HG02610 (cell line): ENCODE data around the gene VCAN.
A peak's percentile ranks its signal among the peaks of the same experiment; 100 is the strongest.

Experiments
- ATAC-seq: cut with Tn5 transposase; IDR thresholded peaks from one replicate; pipeline ENCODE4 v1.9.1; 2021; ENCODE audit warnings: mild to moderate bottlenecking, moderate library complexity; ENCODE audit not compliant: unreplicated experiment

VCAN gene

DNA sequence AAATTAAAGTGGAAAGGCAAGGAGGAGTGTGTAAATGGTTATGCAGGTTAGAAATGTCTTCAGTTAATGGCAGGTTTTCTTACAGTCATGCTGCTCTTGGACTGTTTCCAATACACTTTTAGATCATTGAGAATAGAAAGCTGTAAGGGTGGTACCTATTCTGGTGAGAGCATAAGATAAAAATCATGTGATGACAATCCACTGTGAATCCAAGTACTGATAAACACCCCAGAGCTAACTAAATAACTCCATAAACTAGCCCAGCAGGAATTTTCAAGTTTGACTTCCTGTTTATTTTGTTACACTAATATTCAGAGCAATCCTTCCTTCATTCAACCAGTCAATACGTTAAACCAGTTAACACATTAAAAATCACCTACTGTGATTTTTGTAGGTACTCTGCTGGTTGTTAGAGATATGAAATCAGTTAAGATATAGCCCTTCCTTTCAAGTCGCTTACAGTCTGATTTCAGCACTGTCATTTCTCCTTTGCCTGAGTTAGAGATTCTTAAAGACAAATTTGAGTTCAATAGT is 22.6 kb downstream of the VCAN start:
- no peak for ATAC-seq

DNA sequence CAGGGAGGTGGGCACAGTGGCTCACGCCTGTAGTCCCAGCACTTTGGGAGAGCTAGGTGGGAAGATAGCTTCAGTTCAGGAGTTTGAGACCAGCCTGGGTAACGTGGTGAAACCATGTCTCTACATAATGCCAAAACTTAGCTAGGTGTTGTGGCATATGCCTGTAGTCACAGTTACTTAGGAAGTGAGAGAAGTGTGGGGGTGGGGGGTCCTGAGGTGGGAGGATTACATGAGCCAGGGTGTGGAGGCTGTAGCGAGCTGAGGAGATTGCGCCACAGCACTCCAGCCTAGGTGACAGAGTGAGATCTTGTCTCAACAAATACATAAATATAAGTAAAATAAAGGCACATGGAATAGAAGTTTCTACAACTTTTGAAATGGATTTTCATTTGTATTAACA is 23.1 kb downstream of the VCAN start:
- ATAC-seq, result no peak

DNA sequence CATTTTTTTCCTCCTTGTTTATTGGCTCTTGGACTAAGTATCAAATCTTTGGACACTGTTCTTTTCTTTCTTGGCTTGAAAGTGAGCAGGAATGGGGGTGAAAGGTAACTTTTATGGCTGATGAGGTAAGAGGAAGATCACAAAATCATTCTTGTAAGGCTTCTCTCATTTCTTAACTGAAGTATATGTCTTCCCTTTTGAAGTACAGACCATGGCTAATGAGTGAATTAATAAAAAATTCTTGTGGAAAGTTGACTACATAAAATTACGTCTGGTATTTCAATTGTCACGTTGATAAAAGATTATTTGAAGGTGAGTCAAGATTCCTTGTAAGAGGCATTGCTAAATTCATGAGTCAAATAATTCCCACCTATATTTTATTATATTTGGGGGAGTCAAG is 25.1 kb downstream of the VCAN start:
- ATAC-seq, result no peak

DNA sequence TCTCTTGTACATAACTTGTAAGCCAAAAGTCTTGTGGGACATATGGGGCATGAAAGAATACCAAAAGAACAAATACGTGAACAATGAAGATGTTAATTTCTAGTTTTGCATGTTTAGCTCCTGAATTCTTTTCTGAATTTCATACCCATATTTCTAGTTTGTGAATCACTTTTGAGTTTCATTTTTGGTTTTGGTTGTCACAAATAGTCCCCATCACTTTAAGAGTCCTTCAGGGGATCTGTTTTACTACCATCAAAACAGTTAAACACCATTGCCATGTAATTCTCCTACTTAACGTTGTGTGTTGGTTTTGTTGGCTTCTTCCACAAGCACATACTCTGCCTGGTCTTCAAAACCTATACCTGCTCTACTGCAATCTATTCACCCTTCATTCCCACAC is 27.0 kb downstream of the VCAN start:
- ATAC-seq, result peak; percentile 58

DNA sequence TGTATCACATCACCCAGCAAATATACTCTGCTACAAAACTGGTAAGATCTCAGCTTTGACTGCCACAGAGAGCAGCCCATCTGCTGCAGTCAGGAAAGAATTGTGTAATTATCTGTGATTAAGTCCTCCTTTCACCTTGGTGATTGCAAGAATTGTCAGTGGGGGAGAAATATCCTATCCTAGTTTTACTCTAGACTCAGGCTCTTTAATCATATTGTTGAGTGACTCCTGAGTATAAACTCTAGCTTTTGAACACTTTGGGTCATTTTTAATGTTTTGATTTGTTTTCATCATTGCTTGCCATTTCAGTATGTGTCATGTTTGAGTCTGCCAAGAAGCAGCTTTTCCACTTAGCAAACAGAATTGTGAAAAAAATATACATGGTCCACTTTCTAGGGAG is 32.1 kb downstream of the VCAN start:
- no peak for ATAC-seq

DNA sequence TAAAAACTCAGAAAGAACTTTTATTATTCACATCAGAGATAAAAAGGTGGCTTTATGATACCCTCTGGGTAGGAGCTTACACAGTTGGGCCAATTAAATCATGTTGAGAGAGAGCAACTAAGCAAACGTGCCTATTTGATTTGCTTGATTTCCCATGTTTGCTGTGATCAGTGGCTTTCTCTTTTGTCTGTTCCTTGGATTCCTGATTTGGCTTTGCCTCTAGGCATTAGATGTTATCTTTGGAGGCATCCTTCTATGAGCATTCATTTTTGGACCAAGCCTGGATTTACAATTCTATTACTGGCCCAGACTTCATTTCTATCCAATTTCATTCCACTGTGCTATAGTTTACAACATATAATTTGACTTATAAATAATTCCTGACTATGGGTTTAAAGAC is 35.9 kb downstream of the VCAN start:
- no peak for ATAC-seq

DNA sequence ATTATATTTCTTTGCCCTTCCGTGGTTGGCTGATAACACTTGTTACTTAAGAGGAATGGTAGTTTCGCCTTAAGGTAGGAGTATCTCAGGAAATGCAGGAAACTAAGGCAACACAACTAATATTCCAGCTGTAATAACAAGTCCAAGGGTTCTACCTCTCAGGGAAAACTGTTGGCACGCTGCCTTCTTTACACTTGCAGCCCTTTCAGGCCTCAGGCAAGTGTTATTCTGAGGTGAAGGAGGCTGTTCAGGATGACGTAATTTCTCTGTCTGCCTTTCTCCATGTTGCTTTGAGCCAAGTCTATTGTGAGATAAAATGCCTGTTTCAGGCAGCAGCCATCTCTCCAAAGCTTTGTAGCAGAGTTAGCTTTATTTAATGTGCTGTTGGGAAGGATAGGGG is 38.0 kb downstream of the VCAN start:
- ATAC-seq, result no peak

DNA sequence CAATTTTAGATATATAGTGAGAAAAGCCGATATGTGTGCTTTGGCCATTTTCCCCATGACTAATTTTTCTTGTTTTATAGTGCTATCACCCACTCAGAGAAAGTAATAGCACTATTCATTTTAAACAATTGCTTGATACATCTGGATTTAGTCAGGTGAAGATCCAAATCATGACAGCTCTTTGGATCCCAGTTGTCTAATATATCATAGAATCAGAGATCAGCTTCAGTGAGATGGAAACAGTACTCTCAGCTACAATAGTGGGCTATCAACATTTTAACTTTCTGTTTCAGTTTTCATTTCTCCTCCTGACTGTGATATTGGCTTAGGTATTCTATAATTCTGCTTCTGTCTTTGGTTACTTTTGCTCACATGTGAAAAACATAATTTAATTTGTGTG is 38.7 kb downstream of the VCAN start:
- peak; percentile 79 for ATAC-seq

DNA sequence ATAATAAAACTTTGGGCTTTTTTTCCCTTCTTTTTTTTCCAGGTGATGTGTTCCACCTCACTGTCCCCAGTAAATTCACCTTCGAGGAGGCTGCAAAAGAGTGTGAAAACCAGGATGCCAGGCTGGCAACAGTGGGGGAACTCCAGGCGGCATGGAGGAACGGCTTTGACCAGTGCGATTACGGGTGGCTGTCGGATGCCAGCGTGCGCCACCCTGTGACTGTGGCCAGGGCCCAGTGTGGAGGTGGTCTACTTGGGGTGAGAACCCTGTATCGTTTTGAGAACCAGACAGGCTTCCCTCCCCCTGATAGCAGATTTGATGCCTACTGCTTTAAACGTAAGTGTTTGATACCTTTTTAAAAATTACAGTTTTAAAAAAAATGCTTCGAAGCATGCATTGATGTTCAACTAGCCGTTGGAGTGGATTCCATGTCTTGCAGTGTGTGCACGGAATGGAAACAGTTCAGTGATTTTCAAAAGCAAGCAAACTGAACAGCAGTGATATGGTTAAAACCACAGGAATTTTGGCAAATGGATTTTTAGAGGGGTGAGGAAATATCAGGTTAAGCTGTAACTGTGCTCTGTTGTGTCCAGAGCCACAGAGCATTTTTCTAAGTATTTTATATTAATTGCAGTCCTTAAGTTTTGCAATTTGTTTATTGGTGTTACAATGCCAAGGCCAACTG is 40.7 kb downstream of the VCAN start:
- no peak for ATAC-seq

DNA sequence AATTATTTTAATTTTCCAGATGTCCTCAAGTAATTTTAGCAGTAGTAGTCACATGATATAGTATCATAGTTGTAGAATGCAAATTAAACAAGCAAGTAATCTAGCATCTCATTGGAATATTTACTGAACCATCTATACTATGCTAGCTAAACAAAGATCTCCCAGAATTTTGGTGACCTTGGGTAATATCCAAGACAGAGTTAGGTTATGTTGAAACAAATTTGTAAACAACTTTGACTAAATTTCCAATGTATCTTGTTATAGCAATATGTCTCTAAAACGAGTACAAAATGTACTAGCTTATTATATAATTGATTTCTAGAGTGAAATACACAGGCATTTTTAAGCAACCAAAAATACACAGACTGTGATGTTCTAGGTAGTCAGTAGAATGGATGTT is 41.5 kb downstream of the VCAN start:
- ATAC-seq, result no peak

DNA sequence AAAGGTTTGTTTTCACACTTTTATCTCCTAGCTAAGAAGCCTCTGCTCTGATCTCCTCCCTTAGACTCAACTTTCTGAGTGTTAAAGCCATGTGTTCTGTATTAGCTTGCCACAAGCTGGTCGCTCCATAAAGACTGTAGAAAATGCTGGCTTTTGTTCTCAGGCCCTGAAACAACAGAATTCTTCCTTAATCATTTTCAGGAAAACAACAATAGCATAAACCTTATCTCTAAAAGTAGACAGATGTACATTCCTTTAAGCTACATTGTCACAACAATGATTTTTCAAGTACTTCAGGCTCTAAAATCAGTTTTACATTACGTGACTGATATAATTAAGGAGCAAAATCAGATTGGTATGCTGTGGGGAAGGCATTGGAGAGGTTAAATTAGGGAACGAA is 41.9 kb downstream of the VCAN start:
- no peak for ATAC-seq

DNA sequence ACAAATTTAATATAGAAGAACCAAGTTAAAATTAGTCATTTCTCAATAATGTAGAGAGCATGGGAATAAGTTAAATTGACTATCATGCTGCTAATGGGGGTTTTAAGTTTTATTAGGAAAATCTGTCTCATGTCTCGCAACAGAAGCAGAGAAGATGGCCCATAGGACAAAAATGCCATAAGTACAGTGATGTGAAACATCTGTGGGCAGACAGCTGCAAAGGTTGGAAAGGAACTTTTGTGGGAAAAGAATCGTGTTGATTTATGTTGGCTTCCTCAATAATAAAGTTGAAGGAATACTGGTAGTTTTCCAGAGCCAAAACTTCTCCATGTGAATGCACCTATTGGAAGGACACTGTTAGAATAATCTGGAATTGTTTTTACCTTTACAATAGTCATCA is 44.8 kb downstream of the VCAN start:
- no peak for ATAC-seq

DNA sequence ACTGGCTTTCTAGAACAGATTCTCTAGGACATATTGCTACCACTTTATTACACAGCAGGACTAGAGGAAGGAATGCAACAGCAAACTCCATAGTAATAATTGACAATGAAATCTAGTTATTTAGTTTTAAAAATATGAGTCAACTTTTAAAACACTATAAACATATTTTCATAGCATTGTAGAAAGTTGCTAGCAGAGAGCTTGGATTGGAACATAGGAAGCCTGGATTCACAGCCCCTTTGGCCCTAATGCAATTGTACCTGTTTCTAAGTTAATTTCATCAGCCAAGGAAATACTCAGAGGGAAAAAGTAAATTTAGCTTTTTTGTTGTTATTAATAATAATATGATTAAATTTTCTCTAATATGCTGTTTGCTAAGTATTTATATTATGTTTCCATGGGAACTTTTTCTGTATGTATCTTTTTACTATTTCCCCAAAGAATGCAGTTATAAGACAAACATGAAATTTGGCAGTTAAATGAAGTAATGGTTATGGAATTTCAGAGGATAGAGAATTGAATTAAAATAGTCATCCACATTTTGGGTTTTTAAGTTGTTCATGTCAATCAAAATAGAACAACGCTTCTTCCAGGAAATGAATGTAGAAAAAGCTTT is 45.6 kb downstream of the VCAN start:
- no peak for ATAC-seq

DNA sequence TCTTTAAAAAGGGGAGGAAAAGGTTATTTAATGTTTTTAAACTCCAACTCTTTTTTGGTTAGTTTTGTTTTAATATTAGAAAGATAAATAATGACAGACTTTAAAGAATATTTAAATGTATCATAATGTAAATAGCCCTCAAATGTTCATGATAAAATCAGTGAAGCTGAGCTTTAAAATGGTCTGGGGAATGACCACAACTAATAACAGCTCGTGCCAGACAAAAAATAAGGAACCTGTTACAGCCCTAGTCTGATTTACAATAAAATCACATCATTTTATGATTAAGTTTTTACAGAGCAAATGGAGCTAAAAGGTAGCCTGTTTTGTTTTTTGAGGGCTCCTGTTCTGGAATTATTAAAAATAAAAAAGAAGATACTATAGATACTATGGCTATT is 46.1 kb downstream of the VCAN start:
- no peak for ATAC-seq

DNA sequence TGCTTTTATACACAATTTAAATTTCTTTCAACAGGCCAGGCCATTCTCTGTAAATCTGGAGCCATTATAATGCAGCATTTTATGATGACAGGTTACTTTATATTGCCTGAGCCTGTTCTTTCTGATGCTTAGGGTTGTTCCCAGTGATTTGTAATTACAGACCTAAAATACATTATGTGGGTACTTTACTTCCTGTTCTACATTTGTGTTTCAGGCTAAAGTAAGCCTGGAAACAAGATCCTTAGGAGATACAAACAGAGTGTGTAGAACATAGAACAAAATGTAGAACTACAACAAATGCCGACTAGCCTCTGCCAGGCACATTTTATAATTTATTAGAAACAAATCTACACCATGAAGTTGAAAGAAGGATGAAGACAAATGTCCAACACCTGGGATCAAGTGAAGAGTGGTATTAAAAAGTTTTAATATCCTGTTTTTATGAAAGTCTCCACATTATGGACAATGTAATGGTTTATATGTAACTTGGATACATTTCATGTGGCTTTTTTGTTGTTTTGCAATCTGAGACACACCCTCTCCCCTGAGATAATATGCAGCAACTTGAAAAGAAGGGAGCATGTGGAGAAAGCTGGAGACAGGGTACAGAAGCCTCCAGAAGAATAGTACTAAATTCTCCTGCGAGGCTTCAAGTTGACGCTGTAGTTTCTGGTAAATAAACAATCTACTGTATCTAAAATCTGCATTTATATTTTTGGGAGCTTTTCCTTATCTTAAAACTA is 46.9 kb downstream of the VCAN start:
- ATAC-seq, result no peak

DNA sequence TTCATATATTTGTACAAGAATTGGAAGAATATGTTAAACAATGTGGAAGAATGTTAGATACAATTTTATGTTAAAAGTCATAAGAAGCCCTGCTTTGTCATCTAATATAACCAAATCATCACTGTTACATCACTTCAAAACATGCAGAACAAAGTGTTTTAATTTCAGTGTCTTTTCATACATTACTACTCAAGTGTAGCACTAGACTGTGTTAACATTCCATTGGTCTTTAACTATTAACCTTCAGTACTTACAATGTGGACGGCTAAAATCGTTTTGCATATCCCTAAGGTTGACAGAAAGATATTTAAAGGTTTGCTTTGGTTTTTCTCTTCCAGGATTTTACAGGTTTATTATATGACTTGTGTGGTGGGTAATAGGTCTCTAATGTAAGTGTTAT is 50.9 kb downstream of the VCAN start:
- no peak for ATAC-seq

DNA sequence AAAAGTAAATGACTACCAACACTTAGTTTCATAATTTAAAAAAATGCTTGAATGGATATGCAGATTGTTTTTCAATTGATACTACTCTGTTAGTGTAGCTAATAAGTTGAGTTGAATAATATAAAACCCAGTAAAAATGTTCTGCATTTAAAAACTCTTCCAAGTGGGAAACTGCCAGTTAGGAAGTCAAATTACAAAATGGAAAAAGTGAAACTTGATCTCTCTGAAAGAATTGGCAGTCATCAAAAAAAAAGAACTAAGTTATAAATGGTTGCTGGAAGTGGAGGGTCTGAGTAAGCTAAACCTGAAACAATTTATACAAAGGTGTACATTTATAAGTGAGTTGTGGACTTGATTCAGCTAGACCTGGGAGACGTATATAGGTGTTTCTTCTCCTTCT is 52.4 kb downstream of the VCAN start:
- no peak for ATAC-seq

DNA sequence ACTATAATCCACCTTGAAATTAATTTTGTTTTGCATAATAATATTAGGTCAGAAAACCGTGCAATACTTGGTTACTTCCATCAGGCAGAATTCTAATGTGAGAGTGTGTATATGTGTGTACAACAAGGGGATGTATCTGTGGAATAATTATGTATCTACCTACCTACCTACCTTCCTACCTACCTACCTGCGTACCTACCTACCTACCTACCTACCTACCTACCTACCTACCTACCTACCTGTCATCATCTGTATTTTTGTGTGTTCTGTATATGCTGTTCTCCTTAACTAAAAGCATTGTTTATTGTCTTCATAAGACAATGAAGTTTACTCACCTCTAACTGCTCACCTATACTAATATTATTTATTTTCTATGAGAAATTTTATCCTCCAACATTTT is 52.8 kb downstream of the VCAN start:
- no peak for ATAC-seq

DNA sequence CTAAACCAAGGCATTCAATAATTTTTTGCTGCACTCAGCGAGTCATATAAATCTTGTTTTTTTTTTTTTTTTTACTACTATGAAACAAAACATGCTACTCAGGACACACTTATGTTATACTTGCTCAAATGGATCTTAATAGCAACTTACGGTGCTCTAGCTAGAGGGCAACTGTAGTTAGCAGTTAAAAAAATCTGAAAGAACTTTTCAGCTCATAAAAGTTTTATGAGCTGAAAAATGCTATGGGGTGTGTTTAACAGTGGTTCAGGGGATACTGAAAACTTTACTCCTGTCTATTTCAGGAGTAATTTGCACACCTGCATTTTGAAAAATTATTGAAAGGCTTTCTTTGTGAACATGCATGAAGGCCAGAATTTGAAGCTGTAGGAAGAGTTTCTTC is 53.4 kb downstream of the VCAN start:
- ATAC-seq, result no peak

DNA sequence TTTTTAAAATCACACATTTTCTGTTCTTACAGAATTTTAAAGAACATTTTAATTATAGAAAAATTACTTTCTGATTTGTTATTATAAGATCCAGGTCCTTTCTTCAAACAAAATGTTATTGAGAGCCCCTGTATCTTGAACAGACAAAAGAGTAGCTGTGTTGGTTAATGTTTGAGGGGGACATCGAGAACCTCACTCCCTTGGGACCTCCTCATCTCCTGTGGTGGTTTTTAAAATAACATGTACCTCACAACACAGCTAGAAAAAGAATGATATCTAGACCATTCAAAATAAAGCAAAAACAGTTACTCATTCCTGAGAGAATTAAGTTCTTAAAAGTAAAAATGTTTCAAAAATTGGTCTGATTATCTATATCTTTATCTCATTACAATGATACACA is 54.7 kb downstream of the VCAN start:
- no peak for ATAC-seq

DNA sequence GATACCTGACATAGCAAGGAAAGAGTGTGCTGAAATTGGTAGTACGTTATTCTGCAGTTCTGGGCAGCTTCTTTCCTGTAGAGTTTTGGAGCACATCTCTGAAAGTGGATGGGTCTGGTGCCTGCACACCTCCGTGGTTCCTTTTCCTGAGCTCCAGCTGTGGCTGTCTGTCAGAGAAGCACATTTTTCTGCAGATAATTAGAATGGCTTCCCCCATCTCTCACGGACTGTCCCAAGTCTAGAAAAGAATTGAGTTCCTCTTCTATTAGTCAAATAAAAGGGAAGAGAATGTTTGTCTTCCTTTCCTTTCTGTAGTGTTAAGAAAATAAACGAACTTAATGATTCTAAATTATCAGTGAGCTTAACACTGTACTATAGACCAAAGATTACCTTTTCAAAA is 55.7 kb downstream of the VCAN start:
- no peak for ATAC-seq
